Muscle of leg (tissue), 11 donors: ENCODE measurements around the gene FHIP1B. TPM values are rescaled to one million over a fixed set of nuclear protein-coding genes. Genes with fewer than 3 reads are reported as not detected.

ENCODE experiments used
- DNase-seq: peaks from one replicate; pipeline ENCODE4 v3.0.0; 2013
- H3K27ac ChIP-seq: one replicate; pipeline ENCODE4 v1.5.1; 2013; ENCODE audit warnings: mild to moderate bottlenecking, low read length, control low read depth
- H3K27me3 ChIP-seq: one replicate; pipeline ENCODE4 v1.6.1; 2013; ENCODE audit warnings: low read length; ENCODE audit not compliant: control insufficient read depth, insufficient read depth
- H3K36me3 ChIP-seq: one replicate; pipeline ENCODE4 v1.6.1; 2013; ENCODE audit warnings: low read length; ENCODE audit not compliant: control insufficient read depth, insufficient read depth
- H3K4me1 ChIP-seq: one replicate; pipeline ENCODE4 v1.6.1; 2013; ENCODE audit warnings: low read length; ENCODE audit not compliant: control insufficient read depth, insufficient read depth
- H3K4me3 ChIP-seq: one replicate; pipeline ENCODE4 v1.5.1; 2013; ENCODE audit warnings: low read length, control low read depth
- H3K9me3 ChIP-seq: replicated peaks from 2 replicates; pipeline ENCODE4 v1.6.1; 2013; ENCODE audit warnings: low read depth, low read length; ENCODE audit not compliant: control insufficient read depth
- WGBS: methylation state at CpG from one replicate; pipeline ENCODE4 v1.1.5; 2013; ENCODE audit warnings: missing lambda C conversion rate; ENCODE audit not compliant: insufficient coverage; 5-methylcytosine and 5-hydroxymethylcytosine counted together
- polyA plus RNA-seq, 8 donors: library from polyadenylated mRNA; unstranded; fragments of 120-200 nt; gene quantifications; one replicate each; pipeline versions ENCODE4 v1.2.1 to v1.2.3, GENCODE V29; 2013; ENCODE audit warnings: inconsistent platforms in 1 of 8, low replicate concordance in 1 of 8; ENCODE audit not compliant: insufficient read length in 8 of 8, insufficient read depth in 1 of 8
- total RNA-seq: library from RNA; stranded (reverse); fragments of 120-200 nt; gene quantifications from one replicate; pipeline ENCODE4 v1.2.4, GENCODE V29; 2013

Gene FHIP1B
- total and polyA plus RNA-seq, 9 donors = 14.0 to 32.1 (median 24.7) TPM

GRCh38 chr11:6241316-6241715 lies 6.9 kb upstream of the FHIP1B start:
- Histone ChIP-seq H3K9me3 (no peaks in the 10 kb centered on the region), H3K36me3 (no peaks in the 10 kb centered on the region), H3K27ac (no peak overlapping the region), H3K4me1 (no peaks in the 10 kb centered on the region), H3K27me3 (peaks cover 2% of the 10 kb centered on the region), H3K4me3 (no peak overlapping the region)
- DNase-seq = no peak
- 91% methylated on average over 7 of the region's 7 CpGs for WGBS

GRCh38 chr11:6240781-6241180 lies 6.3 kb upstream of the FHIP1B start:
- H3K4me3 ChIP-seq = no peak overlapping the region
- H3K9me3 ChIP-seq = no peaks in the 10 kb centered on the region
- no peaks in the 10 kb centered on the region for H3K4me1 ChIP-seq
- peaks cover 2% of the 10 kb centered on the region for H3K27me3 ChIP-seq
- DNase-seq = no peak
- no peaks in the 10 kb centered on the region for H3K36me3 ChIP-seq
- 63% methylated on average over 1 of the region's 1 CpG for WGBS
- H3K27ac ChIP-seq = no peak overlapping the region

- DNase-seq = no peak
- H3K9me3 ChIP-seq = no peaks in the 10 kb centered on the region
- no peak overlapping the region for H3K27ac ChIP-seq
- peaks cover 3% of the 10 kb centered on the region for H3K4me1 ChIP-seq
- H3K4me3 ChIP-seq = no peak overlapping the region
- no peaks in the 10 kb centered on the region for H3K36me3 ChIP-seq
- peaks cover 2% of the 10 kb centered on the region for H3K27me3 ChIP-seq
- 97% methylated on average over 28 of the region's 28 CpGs for WGBS
Measured at GRCh38 chr11:6240139-6240538, 5.7 kb upstream of the FHIP1B start.

GRCh38 chr11:6238902-6239301 lies 4.5 kb upstream of the FHIP1B start, which contains the start of gene CNGA4:
Gene CNGA4, plus strand, starts transcription at chr11:6239089. Its CDS starts 118 bp downstream, at chr11:6239207.
- no peak for DNase-seq
- Histone ChIP-seq H3K27me3 (peaks cover 2% of the 10 kb centered on the region), H3K36me3 (no peaks in the 10 kb centered on the region), H3K4me1 (peaks cover 4% of the 10 kb centered on the region), H3K27ac (no peak within 1 kb of the TSS), H3K4me3 (no peak within 1 kb of the TSS), H3K9me3 (no peaks in the 10 kb centered on the region)
- WGBS = 83% methylated on average over 1 of the region's 1 CpG

- Histone ChIP-seq H3K4me3 (no peak overlapping the region), H3K27ac (no peak overlapping the region), H3K9me3 (no peaks in the 10 kb centered on the region), H3K36me3 (no peaks in the 10 kb centered on the region), H3K4me1 (peaks cover 8% of the 10 kb centered on the region), H3K27me3 (peaks cover 2% of the 10 kb centered on the region)
- DNase-seq = no peak
- 89% methylated on average over 4 of the region's 5 CpGs for WGBS
Measured at GRCh38 chr11:6237761-6238302, 3.4 kb upstream of the FHIP1B start.

GRCh38 chr11:6237266-6237665 lies 2.8 kb upstream of the FHIP1B start:
- H3K36me3 ChIP-seq = no peaks in the 10 kb centered on the region
- H3K4me1 ChIP-seq = peaks cover 8% of the 10 kb centered on the region
- WGBS = 81% methylated on average over 2 of the region's 4 CpGs
- H3K4me3 ChIP-seq = no peak overlapping the region
- no peak for DNase-seq
- peaks cover 2% of the 10 kb centered on the region for H3K27me3 ChIP-seq
- no peak overlapping the region for H3K27ac ChIP-seq
- H3K9me3 ChIP-seq = no peaks in the 10 kb centered on the region

- Histone ChIP-seq H3K4me1 (peaks cover 8% of the 10 kb centered on the region), H3K4me3 (peak overlapping the region; percentile 85), H3K9me3 (no peaks in the 10 kb centered on the region), H3K27ac (peak overlapping the region; percentile 89), H3K27me3 (peaks cover 1% of the 10 kb centered on the region), H3K36me3 (no peaks in the 10 kb centered on the region)
- DNase-seq = no peak
- 0% methylated on average over 10 of the region's 10 CpGs for WGBS
Measured at GRCh38 chr11:6233984-6234386, 451 bp downstream of the FHIP1B start.

GRCh38 chr11:6232899-6233298 lies 1.5 kb downstream of the FHIP1B start:
- Histone ChIP-seq H3K36me3 (no peaks in the 10 kb centered on the region), H3K4me3 (no peak overlapping the region), H3K4me1 (peaks cover 8% of the 10 kb centered on the region), H3K27ac (no peak overlapping the region), H3K9me3 (no peaks in the 10 kb centered on the region), H3K27me3 (no peaks in the 10 kb centered on the region)
- DNase-seq = no peak

- Histone ChIP-seq H3K4me3 (no peak overlapping the region), H3K9me3 (no peaks in the 10 kb centered on the region), H3K4me1 (peaks cover 5% of the 10 kb centered on the region), H3K27me3 (no peaks in the 10 kb centered on the region), H3K36me3 (no peaks in the 10 kb centered on the region), H3K27ac (no peak overlapping the region)
- no CpG with 5 or more reads among the region's 2 CpGs for WGBS
- no peak for DNase-seq
Measured at GRCh38 chr11:6229911-6230310, 4.5 kb downstream of the FHIP1B start.

GRCh38 chr11:6228520-6228919 lies 5.9 kb downstream of the FHIP1B start:
- Histone ChIP-seq H3K27ac (no peak overlapping the region), H3K36me3 (peaks cover 8% of the 10 kb centered on the region), H3K4me3 (no peak overlapping the region), H3K9me3 (no peaks in the 10 kb centered on the region), H3K4me1 (peaks cover under 1% of the 10 kb centered on the region), H3K27me3 (no peaks in the 10 kb centered on the region)
- no CpG with 5 or more reads among the region's 3 CpGs for WGBS
- no peak for DNase-seq

- Histone ChIP-seq H3K36me3 (peaks cover 28% of the 10 kb centered on the region), H3K4me3 (no peak overlapping the region), H3K9me3 (no peaks in the 10 kb centered on the region), H3K4me1 (no peaks in the 10 kb centered on the region), H3K27ac (no peak overlapping the region), H3K27me3 (no peaks in the 10 kb centered on the region)
- no peak for DNase-seq
- no CpG with 5 or more reads among the region's 2 CpGs for WGBS
Measured at GRCh38 chr11:6225896-6226295, 8.5 kb downstream of the FHIP1B start.
